AG10803 (cell line): ENCODE results near the gene NUCB2.

ENCODE experiments used
- DNase-seq: peaks from one replicate; pipeline ENCODE4 v3.0.0; 2010; ENCODE audit warnings: low read depth
- H3K4me3 ChIP-seq: 2 replicates; pipeline ENCODE4 v1.5.1; 2011; ENCODE audit warnings: mild to moderate bottlenecking, low read length, control low read depth
- TF ChIP-seq, protein P1 (sequence below): conservative IDR thresholded peaks from 2 replicates; pipeline ENCODE4 v1.5.1; 2011; ENCODE audit warnings: mild to moderate bottlenecking, low read length, control low read depth, inconsistent platforms

Gene NUCB2

DNA sequence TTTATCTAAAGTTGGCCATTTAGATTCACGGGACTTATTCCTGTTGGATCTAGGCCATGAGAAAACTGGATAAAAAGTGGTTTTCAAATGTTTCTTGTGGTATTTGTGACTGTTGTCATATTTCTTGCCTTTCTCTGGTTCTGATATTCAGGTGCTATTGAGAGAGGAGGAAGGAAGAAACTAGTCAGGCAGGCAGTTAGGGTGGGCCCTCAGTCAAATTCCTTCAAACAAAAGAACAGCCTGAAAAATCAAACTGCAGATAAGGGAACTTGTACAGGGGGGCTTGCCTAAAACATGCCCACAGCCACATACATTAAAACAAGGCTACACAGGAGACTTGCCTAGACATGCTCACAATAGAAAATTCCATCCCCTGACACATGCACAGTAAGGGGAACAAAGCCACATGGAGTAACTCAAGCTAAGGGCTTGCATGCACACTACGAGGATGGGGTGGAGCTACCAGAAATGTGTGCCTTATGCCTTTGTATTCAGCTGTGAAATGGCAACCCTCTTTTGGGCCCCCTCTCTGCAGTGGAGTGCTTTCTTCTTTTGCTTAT lies 93.2 kb downstream of the NUCB2 start:
- no peak overlapping the region for H3K4me3 ChIP-seq
- TF ChIP-seq, protein P1, sequence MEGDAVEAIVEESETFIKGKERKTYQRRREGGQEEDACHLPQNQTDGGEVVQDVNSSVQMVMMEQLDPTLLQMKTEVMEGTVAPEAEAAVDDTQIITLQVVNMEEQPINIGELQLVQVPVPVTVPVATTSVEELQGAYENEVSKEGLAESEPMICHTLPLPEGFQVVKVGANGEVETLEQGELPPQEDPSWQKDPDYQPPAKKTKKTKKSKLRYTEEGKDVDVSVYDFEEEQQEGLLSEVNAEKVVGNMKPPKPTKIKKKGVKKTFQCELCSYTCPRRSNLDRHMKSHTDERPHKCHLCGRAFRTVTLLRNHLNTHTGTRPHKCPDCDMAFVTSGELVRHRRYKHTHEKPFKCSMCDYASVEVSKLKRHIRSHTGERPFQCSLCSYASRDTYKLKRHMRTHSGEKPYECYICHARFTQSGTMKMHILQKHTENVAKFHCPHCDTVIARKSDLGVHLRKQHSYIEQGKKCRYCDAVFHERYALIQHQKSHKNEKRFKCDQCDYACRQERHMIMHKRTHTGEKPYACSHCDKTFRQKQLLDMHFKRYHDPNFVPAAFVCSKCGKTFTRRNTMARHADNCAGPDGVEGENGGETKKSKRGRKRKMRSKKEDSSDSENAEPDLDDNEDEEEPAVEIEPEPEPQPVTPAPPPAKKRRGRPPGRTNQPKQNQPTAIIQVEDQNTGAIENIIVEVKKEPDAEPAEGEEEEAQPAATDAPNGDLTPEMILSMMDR: no peak
- no peak for DNase-seq

DNA sequence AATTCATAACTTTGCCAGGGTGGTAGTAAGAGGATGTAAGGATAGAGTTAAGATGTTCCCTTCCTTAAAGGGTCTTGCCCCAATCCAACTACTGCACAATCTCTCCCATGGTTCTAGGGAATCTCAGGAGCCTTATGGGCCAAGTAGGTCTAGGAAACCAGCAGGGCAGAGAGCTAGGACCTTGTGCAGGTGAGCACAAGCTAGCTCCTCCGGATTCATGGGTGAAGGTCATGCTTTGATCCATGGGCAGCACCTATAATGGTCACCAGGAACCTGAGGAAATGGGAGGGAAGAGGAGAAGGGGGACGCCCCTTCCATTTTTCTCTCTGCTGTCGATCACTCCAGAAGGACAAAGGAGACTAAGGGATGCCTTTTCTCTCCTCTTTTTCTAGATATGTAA lies 95.1 kb downstream of the NUCB2 start:
- DNase-seq: peak; percentile 49
- no peak overlapping the region for H3K4me3 ChIP-seq
- TF ChIP-seq, protein P1: no peak

DNA sequence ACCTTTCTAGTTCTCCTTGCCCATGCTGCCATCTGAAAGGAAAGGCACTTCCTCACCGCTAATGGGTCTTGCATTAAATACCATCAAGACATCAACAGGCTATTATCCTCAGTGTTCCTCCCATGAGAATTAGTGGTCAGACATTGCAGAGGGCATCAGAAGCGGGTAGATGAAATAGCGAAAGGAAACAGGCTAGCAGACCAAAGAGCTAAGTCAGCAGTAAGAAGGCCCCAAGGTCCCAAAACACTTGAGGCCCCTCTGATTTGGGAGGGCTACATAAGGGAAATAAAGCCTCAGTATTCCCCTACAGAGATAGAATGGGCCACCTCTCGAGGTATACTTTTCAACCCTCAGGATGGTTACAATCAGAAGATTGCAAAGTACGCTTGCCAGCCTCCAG lies 99.0 kb downstream of the NUCB2 start:
- TF ChIP-seq, protein P1: no peak
- no peak for DNase-seq
- H3K4me3 ChIP-seq: no peak overlapping the region

DNA sequence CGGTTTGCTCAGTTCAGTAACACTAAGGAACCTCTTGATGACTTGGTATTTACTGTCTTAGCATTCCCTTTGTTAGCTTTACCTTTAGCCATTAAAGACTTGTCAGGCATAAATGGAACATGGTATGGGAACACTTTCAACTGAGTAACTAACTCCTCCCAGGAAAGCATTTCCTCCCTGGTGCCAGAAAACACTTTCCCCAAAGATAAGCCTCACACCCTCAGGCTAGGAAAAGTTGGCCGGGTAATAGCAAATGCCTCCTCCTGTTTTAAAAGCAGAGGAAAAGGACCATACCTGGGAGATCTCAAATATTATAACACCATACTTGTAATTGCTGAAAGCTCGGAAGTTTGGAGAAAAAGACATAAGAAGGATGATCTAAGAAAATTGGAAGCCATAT lies 100.0 kb downstream of the NUCB2 start:
- H3K4me3 ChIP-seq: no peak overlapping the region
- TF ChIP-seq, protein P1: no peak
- DNase-seq: no peak

DNA sequence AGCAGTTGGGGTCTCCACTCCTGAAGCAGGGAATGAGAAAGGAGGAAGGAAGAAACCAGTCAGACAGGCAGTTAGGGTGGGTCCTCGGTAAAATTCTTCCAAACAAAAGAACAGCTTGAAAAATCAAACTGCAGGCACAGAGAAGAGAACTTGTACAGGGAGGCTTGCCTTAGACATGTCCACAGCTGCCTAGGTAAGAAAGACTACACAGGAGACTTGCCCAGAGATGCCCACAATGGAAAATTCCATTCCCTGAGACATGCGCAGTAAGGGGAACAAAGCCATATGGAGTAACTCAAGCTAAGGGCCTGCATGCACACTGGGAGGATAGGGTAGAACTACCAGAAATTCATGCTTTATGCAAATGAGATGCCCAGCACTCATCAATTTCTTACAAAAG lies 102.1 kb downstream of the NUCB2 start:
- H3K4me3 ChIP-seq: no peak overlapping the region
- no peak for DNase-seq
- TF ChIP-seq, protein P1: no peak

DNA sequence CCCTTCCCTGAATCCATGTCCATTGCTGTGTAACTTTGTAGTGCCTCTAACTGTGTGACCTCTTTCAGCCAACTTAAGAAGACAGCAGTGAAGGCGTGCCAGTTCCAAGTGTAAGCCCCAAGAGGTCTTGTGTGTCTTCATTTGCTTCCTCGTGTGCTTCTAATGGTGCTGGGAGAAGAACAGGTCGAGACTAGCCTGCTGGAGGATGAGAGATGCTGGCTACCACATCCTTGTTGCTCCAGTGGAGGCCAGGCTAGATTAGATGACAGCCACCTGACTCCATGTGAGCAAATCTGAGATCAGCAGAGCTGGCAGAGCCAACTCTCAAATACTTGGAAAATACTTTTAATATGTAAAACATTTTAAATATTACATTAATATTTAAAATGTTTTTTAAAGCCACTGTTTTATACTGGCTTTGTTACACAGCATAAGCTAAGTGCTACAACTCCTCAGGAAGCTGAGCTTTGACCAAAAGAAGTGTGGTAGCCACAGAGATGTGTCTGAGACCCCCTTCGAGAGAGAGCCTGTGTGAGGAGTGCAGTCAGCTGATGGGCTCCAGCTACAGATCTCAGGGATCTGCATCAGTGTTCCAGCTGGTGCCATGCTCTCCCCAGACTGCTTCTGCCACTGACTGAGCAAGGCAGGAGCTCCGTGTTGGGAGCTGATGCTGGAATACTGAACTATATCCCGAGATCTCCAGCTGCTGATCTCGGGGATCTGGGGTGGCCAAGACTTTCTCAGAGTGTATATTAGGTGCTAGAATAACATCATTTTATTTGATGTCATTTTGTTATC lies 103.0 kb downstream of the NUCB2 start:
- no peak overlapping the region for H3K4me3 ChIP-seq
- DNase-seq: no peak
- TF ChIP-seq, protein P1: no peak

DNA sequence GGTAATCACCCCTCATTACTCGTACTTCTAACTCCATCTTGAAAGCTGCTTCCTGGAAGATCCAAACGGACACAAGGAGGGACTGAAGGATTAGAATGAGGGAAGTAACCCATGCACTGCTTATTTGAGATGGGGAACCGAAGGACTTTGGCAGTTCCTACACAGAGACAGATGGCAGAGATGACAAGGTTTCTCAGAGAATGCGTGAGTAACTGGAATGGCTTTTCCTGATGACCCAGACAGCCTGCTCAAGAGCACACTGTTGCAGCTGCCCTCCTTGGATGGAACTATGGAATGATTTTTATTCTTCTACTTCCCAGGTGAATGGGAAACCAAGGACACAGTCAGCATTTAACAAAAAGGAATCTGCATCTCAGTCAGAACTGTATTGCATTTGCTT lies 104.6 kb downstream of the NUCB2 start:
- TF ChIP-seq, protein P1: no peak
- no peak overlapping the region for H3K4me3 ChIP-seq
- peak; percentile 49 for DNase-seq
